ENCODE data around the gene SLC25A20. TPM values are rescaled to one million over a fixed set of nuclear protein-coding genes. Genes with fewer than 3 reads are reported as not detected.
A peak's percentile ranks its signal among the peaks of the same experiment; 100 is the strongest.

The SLC25A20 gene, protein sequence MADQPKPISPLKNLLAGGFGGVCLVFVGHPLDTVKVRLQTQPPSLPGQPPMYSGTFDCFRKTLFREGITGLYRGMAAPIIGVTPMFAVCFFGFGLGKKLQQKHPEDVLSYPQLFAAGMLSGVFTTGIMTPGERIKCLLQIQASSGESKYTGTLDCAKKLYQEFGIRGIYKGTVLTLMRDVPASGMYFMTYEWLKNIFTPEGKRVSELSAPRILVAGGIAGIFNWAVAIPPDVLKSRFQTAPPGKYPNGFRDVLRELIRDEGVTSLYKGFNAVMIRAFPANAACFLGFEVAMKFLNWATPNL
- polyA plus RNA-seq (22.4 to 27.4 TPM (median 22.6 TPM) in 3 replicates), polyA minus RNA-seq (9.6 to 12.4 TPM (median 11.6 TPM) in 3 replicates)
- polyA plus RNA-seq (2011; ENCODE audit: low read depth) = 3.1 TPM
- 20.1 and 30.5 TPM in 2 replicates for polyA plus RNA-seq (2011; cell fraction: cytosol; rRNA removed)
- polyA plus RNA-seq (2011; cell fraction: nucleus; rRNA removed) = 36.4 and 45.2 TPM in 2 replicates
- polyA plus RNA-seq (2012; ENCODE audit: low replicate concordance) = 10.6 and 16.2 TPM in 2 replicates
- 12.3 TPM for polyA minus RNA-seq (2011; cell fraction: cytosol; rRNA and poly(A)+ RNA removed)
- 8.0 and 10.9 TPM in 2 replicates for polyA minus RNA-seq (2011; cell fraction: nucleus; rRNA and poly(A)+ RNA removed)

DNA sequence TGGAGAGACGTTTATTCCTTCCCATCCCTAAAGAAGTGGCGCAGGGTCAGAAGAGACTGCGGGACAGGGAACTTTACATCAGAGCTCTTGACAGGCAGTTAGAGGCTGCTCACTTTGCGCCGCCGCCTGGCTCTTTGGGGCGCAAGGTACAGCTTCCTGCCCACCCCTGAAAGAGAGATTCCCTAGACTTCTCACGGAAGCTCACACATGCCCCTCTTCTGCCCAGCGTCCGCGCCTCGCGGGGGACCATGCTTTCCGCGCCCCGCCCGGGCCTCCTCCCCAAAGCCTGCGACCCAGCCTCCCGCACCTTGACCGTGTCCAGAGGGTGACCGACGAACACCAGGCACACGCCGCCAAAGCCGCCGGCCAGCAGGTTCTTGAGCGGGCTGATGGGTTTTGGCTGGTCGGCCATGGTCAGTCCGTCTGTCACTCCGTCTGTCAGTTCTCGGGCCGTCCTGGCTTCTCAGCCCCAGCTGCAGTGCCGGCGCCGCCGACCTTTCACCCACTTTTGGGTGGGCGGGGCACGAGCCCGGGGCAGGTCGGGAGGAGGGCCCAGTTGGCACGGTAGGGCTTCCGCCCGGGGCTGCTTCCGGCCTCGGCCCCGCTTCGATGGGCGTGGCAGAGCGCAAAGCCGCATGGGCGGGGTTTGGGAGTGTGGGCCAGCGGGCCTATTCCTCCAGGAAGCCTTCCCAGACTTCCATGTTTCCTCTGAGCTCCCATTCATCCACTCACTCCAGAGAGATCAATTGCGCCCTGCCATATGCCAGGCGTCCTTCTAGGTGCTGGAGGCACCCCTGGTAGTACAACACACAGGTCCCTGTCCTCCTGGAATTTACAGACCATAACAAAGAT, at the start of gene SLC25A20:
Gene SLC25A20 (minus strand): TSS at position 500 of the 852 bp plus-strand sequence. CDS start 88 bp downstream, at position 412.
- Histone ChIP-seq H3K4me3 (ENCODE audit: control insufficient read depth in 2 of 3, extremely low read depth in 1 of 3, insufficient read depth in 2 of 3, low read depth in 1 of 3, low read length in 3 of 3) (peak within 1 kb of the TSS; percentile 56 to 89 (median 59)), H3K36me3 (ENCODE audit: control insufficient read depth in 2 of 2, extremely low read depth in 1 of 2, insufficient read depth in 2 of 2, low read length in 2 of 2) (no peaks in the 10 kb centered on the region), H4K20me1 (ENCODE audit: control insufficient read depth, extremely low read depth, insufficient read depth, low read length) (no peaks in the 10 kb centered on the region), H3K4me2 (ENCODE audit: control insufficient read depth, extremely low read depth, insufficient read depth, low read depth, low read length) (peak within 1 kb of the TSS; percentile 87), H3K9me3 (ENCODE audit: control insufficient read depth, low read depth, low read length) (no peaks in the 10 kb centered on the region), H3K9ac (ENCODE audit: control insufficient read depth, extremely low read depth, insufficient read depth, low read length) (peak within 1 kb of the TSS; percentile 74), H3K9me1 (ENCODE audit: control insufficient read depth, extremely low read depth, insufficient read depth, low read length) (no peaks in the 10 kb centered on the region), H3K27me3 (ENCODE audit: control insufficient read depth, extremely low read depth, insufficient read depth, low read length) (no peaks in the 10 kb centered on the region), H2AFZ (ENCODE audit: control insufficient read depth, low read length) (peak within 1 kb of the TSS; percentile 86), H3K4me1 (ENCODE audit: control insufficient read depth, extremely low read depth, insufficient read depth, low read length) (peaks cover 15% of the 10 kb centered on the region), H3K79me2 (ENCODE audit: control insufficient read depth, insufficient read depth, low read length) (no peaks in the 10 kb centered on the region), H3K27ac (ENCODE audit: control insufficient read depth, insufficient read depth, low read length) (peak within 1 kb of the TSS; percentile 54)
- dilution Hi-C loops (cut with MboI; ENCODE audit: extremely low pct_ligation_motif_present, low sequenced_read_pairs) = no loop called here
- FAIRE-seq (peak; percentile 46), DNase-seq (ENCODE audit: low read depth, low spot score) (peak; percentile 33)
- TF ChIP-seq, protein P1, sequence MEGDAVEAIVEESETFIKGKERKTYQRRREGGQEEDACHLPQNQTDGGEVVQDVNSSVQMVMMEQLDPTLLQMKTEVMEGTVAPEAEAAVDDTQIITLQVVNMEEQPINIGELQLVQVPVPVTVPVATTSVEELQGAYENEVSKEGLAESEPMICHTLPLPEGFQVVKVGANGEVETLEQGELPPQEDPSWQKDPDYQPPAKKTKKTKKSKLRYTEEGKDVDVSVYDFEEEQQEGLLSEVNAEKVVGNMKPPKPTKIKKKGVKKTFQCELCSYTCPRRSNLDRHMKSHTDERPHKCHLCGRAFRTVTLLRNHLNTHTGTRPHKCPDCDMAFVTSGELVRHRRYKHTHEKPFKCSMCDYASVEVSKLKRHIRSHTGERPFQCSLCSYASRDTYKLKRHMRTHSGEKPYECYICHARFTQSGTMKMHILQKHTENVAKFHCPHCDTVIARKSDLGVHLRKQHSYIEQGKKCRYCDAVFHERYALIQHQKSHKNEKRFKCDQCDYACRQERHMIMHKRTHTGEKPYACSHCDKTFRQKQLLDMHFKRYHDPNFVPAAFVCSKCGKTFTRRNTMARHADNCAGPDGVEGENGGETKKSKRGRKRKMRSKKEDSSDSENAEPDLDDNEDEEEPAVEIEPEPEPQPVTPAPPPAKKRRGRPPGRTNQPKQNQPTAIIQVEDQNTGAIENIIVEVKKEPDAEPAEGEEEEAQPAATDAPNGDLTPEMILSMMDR (optimal IDR thresholded peaks at IDR 0.05 in 1 of 3, IDR thresholded peaks at IDR 0.05 in 1 of 3, conservative IDR thresholded peaks at IDR 0.05 in 1 of 3; ENCODE audit: extremely low read depth in 1 of 3, insufficient read depth in 2 of 3, low read length in 3 of 3) = peak in 1 of 3 experiments; percentile 6
- no peak for TF ChIP-seq EZH2 (IDR thresholded peaks at IDR 0.05; ENCODE audit: low read length)

DNA sequence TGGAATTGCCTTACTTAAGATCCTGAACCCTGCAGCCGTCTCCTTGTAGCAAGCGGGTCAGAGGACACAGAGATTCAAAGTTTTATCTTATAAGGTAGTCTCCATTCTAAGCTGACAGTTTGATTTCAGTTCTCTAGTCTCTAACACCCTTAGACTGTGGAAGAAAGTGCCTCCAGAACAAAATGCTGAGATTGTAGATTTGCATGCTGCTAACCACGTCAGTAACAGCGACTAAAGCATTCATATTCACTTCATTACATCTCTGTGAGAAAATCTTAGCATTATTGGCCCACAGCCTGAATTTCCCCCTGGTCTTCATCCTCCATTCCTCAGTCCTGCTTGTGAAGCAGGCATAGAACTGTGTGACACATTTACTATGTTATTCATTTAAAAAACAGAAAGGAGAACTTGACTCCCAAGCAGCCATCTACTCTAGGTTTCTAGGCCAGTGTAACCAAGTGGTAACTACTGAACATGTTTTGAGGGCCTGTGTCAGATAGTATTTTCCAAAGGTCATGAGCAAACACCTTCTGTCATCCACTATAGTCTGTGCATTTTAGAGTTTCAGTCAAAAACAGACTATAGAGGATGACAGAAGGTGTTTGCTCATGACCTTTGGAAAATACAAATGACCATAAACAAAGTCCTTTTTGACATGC, 47.3 kb upstream of the SLC25A20 start:
- DNase-seq (ENCODE audit: low read depth, low spot score) (no peak), FAIRE-seq (no peak)
- Histone ChIP-seq H3K27me3 (ENCODE audit: control insufficient read depth, extremely low read depth, insufficient read depth, low read length) (no peaks in the 10 kb centered on the region), H3K4me3 (ENCODE audit: control insufficient read depth in 2 of 3, extremely low read depth in 1 of 3, insufficient read depth in 2 of 3, low read depth in 1 of 3, low read length in 3 of 3) (no peak overlapping the region), H3K36me3 (ENCODE audit: control insufficient read depth in 2 of 2, extremely low read depth in 1 of 2, insufficient read depth in 2 of 2, low read length in 2 of 2) (peaks cover 6 to 7% of the 10 kb centered on the region in 2 experiments), H3K79me2 (ENCODE audit: control insufficient read depth, insufficient read depth, low read length) (peaks cover 51% of the 10 kb centered on the region), H3K4me1 (ENCODE audit: control insufficient read depth, extremely low read depth, insufficient read depth, low read length) (no peaks in the 10 kb centered on the region), H4K20me1 (ENCODE audit: control insufficient read depth, extremely low read depth, insufficient read depth, low read length) (peaks cover 9% of the 10 kb centered on the region), H3K9ac (ENCODE audit: control insufficient read depth, extremely low read depth, insufficient read depth, low read length) (no peak overlapping the region), H3K4me2 (ENCODE audit: control insufficient read depth, extremely low read depth, insufficient read depth, low read depth, low read length) (no peak overlapping the region), H2AFZ (ENCODE audit: control insufficient read depth, low read length) (no peak overlapping the region), H3K9me3 (ENCODE audit: control insufficient read depth, low read depth, low read length) (no peaks in the 10 kb centered on the region), H3K9me1 (ENCODE audit: control insufficient read depth, extremely low read depth, insufficient read depth, low read length) (peaks cover 3% of the 10 kb centered on the region), H3K27ac (ENCODE audit: control insufficient read depth, insufficient read depth, low read length) (no peak overlapping the region)
- TF ChIP-seq, protein P1 (optimal IDR thresholded peaks at IDR 0.05 in 1 of 3, IDR thresholded peaks at IDR 0.05 in 1 of 3, conservative IDR thresholded peaks at IDR 0.05 in 1 of 3; ENCODE audit: extremely low read depth in 1 of 3, insufficient read depth in 2 of 3, low read length in 3 of 3) = no peak
- no peak for TF ChIP-seq EZH2 (IDR thresholded peaks at IDR 0.05; ENCODE audit: low read length)
- dilution Hi-C loops (cut with MboI; ENCODE audit: extremely low pct_ligation_motif_present, low sequenced_read_pairs) = no loop called here
